ENCODE data around the gene REM2. TPM values are rescaled to one million over a fixed set of nuclear protein-coding genes. Genes with fewer than 3 reads are reported as not detected.

The REM2 gene
- total RNA-seq = 1 to 10 TPM; 4.0 to 8.1 (median 7.9) TPM
- total RNA-seq (2013) = 3.0 TPM

- no peak for TF ChIP-seq CTCF (IDR thresholded peaks at IDR 0.05)
- DNase-seq = no peak
- H3K27me3 ChIP-seq (ENCODE audit: control insufficient read depth, insufficient read depth, low read length) = no peaks in the 10 kb centered on the region
- no peaks in the 10 kb centered on the region for H3K36me3 Mint-ChIP-seq
- H3K4me1 Mint-ChIP-seq = peaks cover 36 to 66% of the 10 kb centered on the region in 2 donors
- 83% methylated on average over 14 of the region's 15 CpGs for WGBS (ENCODE audit: insufficient coverage)
- peaks cover 6% of the 10 kb centered on the region for H3K36me3 ChIP-seq (ENCODE audit: control insufficient read depth, insufficient read depth, low read length)
- peaks cover 30% of the 10 kb centered on the region for H3K4me1 ChIP-seq (ENCODE audit: control insufficient read depth, insufficient read depth, low read length)
- no peaks in the 10 kb centered on the region for H3K9me3 ChIP-seq (ENCODE audit: control insufficient read depth, insufficient read depth, low read length)
- peak within 1 kb of the TSS in 1 of 2 donors; percentile 45 for H3K27ac Mint-ChIP-seq
- intact Hi-C loops (cut with micrococcal nuclease) = no loop called here
- H3K27me3 Mint-ChIP-seq (ENCODE audit: low read depth in 2 of 2) = peaks cover 0 to 3% of the 10 kb centered on the region in 2 donors
- no peak within 1 kb of the TSS for H3K4me3 Mint-ChIP-seq
- H3K27ac ChIP-seq (ENCODE audit: low read length) = no peak within 1 kb of the TSS
- H3K4me3 ChIP-seq (ENCODE audit: low read length) = no peak within 1 kb of the TSS
- no peak for ATAC-seq
- H3K9me3 Mint-ChIP-seq = no peaks in the 10 kb centered on the region
These were observed at the start of gene REM2 for GRCh38 chr14:22883173-22883976. Gene REM2 (plus strand): TSS chr14:22883222. CDS start chr14:22883288, 66 bp downstream.

- Mint-ChIP-seq H3K27ac (no peak overlapping the region), H3K4me1 (peaks cover 10 to 22% of the 10 kb centered on the region in 2 donors), H3K9me3 (no peaks in the 10 kb centered on the region), H3K36me3 (no peaks in the 10 kb centered on the region), H3K4me3 (no peak overlapping the region), H3K27me3 (ENCODE audit: low read depth in 2 of 2) (peaks cover 24% of the 10 kb centered on the region in 2 donors)
- WGBS (ENCODE audit: insufficient coverage) = 97% methylated on average over 3 of the region's 3 CpGs
- TF ChIP-seq CTCF (IDR thresholded peaks at IDR 0.05) = no peak
- Histone ChIP-seq H3K4me1 (ENCODE audit: control insufficient read depth, insufficient read depth, low read length) (peaks cover 16% of the 10 kb centered on the region), H3K27me3 (ENCODE audit: control insufficient read depth, insufficient read depth, low read length) (peaks cover 20% of the 10 kb centered on the region), H3K36me3 (ENCODE audit: control insufficient read depth, insufficient read depth, low read length) (peaks cover 9% of the 10 kb centered on the region), H3K9me3 (ENCODE audit: control insufficient read depth, insufficient read depth, low read length) (no peaks in the 10 kb centered on the region), H3K27ac (ENCODE audit: low read length) (no peak overlapping the region), H3K4me3 (ENCODE audit: low read length) (no peak overlapping the region)
- no peak for DNase-seq
- intact Hi-C loops (cut with micrococcal nuclease) = no loop called here
- no peak for ATAC-seq
These were observed 47.5 kb upstream of the REM2 start for GRCh38 chr14:22835505-22835904.

GRCh38 chr14:22836301-22837113 is 46.5 kb upstream of the REM2 start, which contains the start of gene MMP14:
Gene MMP14 (plus strand): TSS chr14:22836585. CDS start chr14:22836818, 233 bp downstream.
- Mint-ChIP-seq H3K36me3 (no peaks in the 10 kb centered on the region), H3K9me3 (no peaks in the 10 kb centered on the region), H3K27ac (peak within 1 kb of the TSS in 1 of 2 donors; percentile 90), H3K4me3 (peak within 1 kb of the TSS; percentile 86), H3K4me1 (peaks cover 7 to 18% of the 10 kb centered on the region in 2 donors), H3K27me3 (ENCODE audit: low read depth in 2 of 2) (peaks cover 24 to 31% of the 10 kb centered on the region in 2 donors)
- H3K9me3 ChIP-seq (ENCODE audit: control insufficient read depth, insufficient read depth, low read length) = no peaks in the 10 kb centered on the region
- peaks cover 20% of the 10 kb centered on the region for H3K27me3 ChIP-seq (ENCODE audit: control insufficient read depth, insufficient read depth, low read length)
- no peak for ATAC-seq
- peaks cover 15% of the 10 kb centered on the region for H3K4me1 ChIP-seq (ENCODE audit: control insufficient read depth, insufficient read depth, low read length)
- peaks cover 9% of the 10 kb centered on the region for H3K36me3 ChIP-seq (ENCODE audit: control insufficient read depth, insufficient read depth, low read length)
- H3K4me3 ChIP-seq (ENCODE audit: low read length) = peak within 1 kb of the TSS; percentile 30
- H3K27ac ChIP-seq (ENCODE audit: low read length) = no peak within 1 kb of the TSS
- intact Hi-C loops (cut with micrococcal nuclease) = no loop called here
- 19% methylated on average over 45 of the region's 46 CpGs for WGBS (ENCODE audit: insufficient coverage)
- no peak for TF ChIP-seq CTCF (IDR thresholded peaks at IDR 0.05)
- no peak for DNase-seq
